Neutrophil (primary cell): ENCODE results near the gene CDC25C.

Source experiments
- H3K27ac ChIP-seq: fragments of 200-600 bp; sonication (generic); 2 replicates; pipeline ENCODE4 v1.5.1; 2016; ENCODE audit warnings: mild to moderate bottlenecking, moderate library complexity
- H3K27me3 ChIP-seq: fragments of 200-600 bp; sonication (generic); 2 replicates; pipeline ENCODE4 v1.6.0; 2016; ENCODE audit warnings: mild to moderate bottlenecking
- H3K36me3 ChIP-seq: fragments of 200-600 bp; sonication (generic); 2 replicates; pipeline ENCODE4 v1.5.1; 2017
- H3K4me1 ChIP-seq, 2 experiments: fragments of 200-600 bp in 1 of 2; sonication (generic) in 1 of 2; 1 replicate in 1 of 2; 2 replicates in 1 of 2; pipeline versions ENCODE4 v1.5.1 to v1.6.1; 2013 to 2016; ENCODE audit warnings: low read depth in 1 of 2, low read length in 1 of 2, mild to moderate bottlenecking in 1 of 2, moderate library complexity in 1 of 2; ENCODE audit not compliant: control insufficient read depth in 1 of 2, insufficient read depth in 1 of 2
- H3K4me3 ChIP-seq, 2 experiments: fragments of 200-600 bp in 1 of 2; sonication (generic) in 1 of 2; 1 replicate in 1 of 2; 2 replicates in 1 of 2; pipeline ENCODE4 v1.5.1; 2013 to 2016; ENCODE audit warnings: low read depth in 1 of 2, low read length in 1 of 2, mild to moderate bottlenecking in 1 of 2, moderate library complexity in 1 of 2
- H3K9me3 ChIP-seq: fragments of 200-600 bp; sonication (generic); 2 replicates; pipeline ENCODE4 v1.5.1; 2016
- CTCF ChIP-seq: fragments of 200-600 bp; sonication (generic); IDR thresholded peaks from 2 replicates; pipeline ENCODE4 v1.5.1; 2016; ENCODE audit warnings: antibody characterized with exemption

The CDC25C gene

GRCh38 chr5:138331449-138332368, at the start of gene CDC25C:
Gene CDC25C, minus strand, starts transcription at chr5:138331804. Its CDS starts 624 bp downstream, at chr5:138331180.
- Histone ChIP-seq H3K27ac (peak within 1 kb of the TSS; percentile 68), H3K4me3 (peak within 1 kb of the TSS; percentile 63 to 74), H3K27me3 (no peaks in the 10 kb centered on the region), H3K4me1 (peaks cover 23 to 26% of the 10 kb centered on the region in 2 experiments), H3K9me3 (no peaks in the 10 kb centered on the region), H3K36me3 (no peaks in the 10 kb centered on the region)
- peak; percentile 12 for TF ChIP-seq CTCF

GRCh38 chr5:138372653-138373052, 41.0 kb upstream of the CDC25C start:
- peak overlapping the region; percentile 90 for H3K27ac ChIP-seq
- no peaks in the 10 kb centered on the region for H3K27me3 ChIP-seq
- H3K4me3 ChIP-seq: no peak overlapping the region
- peaks cover 51% of the 10 kb centered on the region for H3K36me3 ChIP-seq
- no peak for TF ChIP-seq CTCF
- no peaks in the 10 kb centered on the region for H3K9me3 ChIP-seq
- H3K4me1 ChIP-seq: peaks cover 50 to 53% of the 10 kb centered on the region in 2 experiments

- no peaks in the 10 kb centered on the region for H3K27me3 ChIP-seq
- H3K4me3 ChIP-seq: no peak overlapping the region
- TF ChIP-seq CTCF: no peak
- no peaks in the 10 kb centered on the region for H3K9me3 ChIP-seq
- peaks cover 55 to 58% of the 10 kb centered on the region in 2 experiments for H3K4me1 ChIP-seq
- H3K27ac ChIP-seq: peak overlapping the region; percentile 90
- H3K36me3 ChIP-seq: peaks cover 47% of the 10 kb centered on the region
Measured at GRCh38 chr5:138372225-138372624, 40.6 kb upstream of the CDC25C start.

- H3K4me1 ChIP-seq: peaks cover 62 to 65% of the 10 kb centered on the region in 2 experiments
- H3K27me3 ChIP-seq: no peaks in the 10 kb centered on the region
- H3K27ac ChIP-seq: peak overlapping the region; percentile 90
- H3K36me3 ChIP-seq: peaks cover 39% of the 10 kb centered on the region
- no peak overlapping the region for H3K4me3 ChIP-seq
- no peak for TF ChIP-seq CTCF
- no peaks in the 10 kb centered on the region for H3K9me3 ChIP-seq
Measured at GRCh38 chr5:138371454-138371853, 39.9 kb upstream of the CDC25C start.

- Histone ChIP-seq H3K36me3 (peaks cover 30% of the 10 kb centered on the region), H3K4me1 (peaks cover 63 to 68% of the 10 kb centered on the region in 2 experiments), H3K27me3 (no peaks in the 10 kb centered on the region), H3K4me3 (peak overlapping the region; percentile 47 to 50), H3K27ac (peak overlapping the region; percentile 90), H3K9me3 (no peaks in the 10 kb centered on the region)
- TF ChIP-seq CTCF: no peak
Measured at GRCh38 chr5:138370537-138370936, 38.9 kb upstream of the CDC25C start.
